Smooth muscle cell of the coronary artery (primary cell): Measurements from ENCODE around the gene CEACAM4. TPM values are rescaled to one million over a fixed set of nuclear protein-coding genes. Genes with fewer than 3 reads are reported as not detected.

Source experiments
- total RNA-seq: library from RNA; depleted of rRNA; stranded (reverse); fragments of >200 nt; gene quantifications from 2 replicates; pipeline ENCODE4 v1.2.3, GENCODE V29; 2014; ENCODE audit warnings: low replicate concordance

CEACAM4 gene
- not detected in 2 replicates for total RNA-seq

GRCh38 chr19:41626877-41627276 lies at the start of gene CEACAM4:
Gene CEACAM4 (minus strand): TSS chr19:41627074. CDS start chr19:41626963, 111 bp downstream.

GRCh38 chr19:41575998-41576397 lies 50.9 kb downstream of the CEACAM4 start, which contains the start of gene CEACAM21:
Gene CEACAM21 (plus strand): TSS chr19:41576166. CDS start chr19:41576275, 109 bp downstream.

Other genes starting within 250 kb of the CEACAM4 start
- gene EXOSC5, start 229.7 kb downstream of the CEACAM4 start, total RNA-seq = 8.2 and 12.7 TPM in 2 replicates
- 27.8 and 46.7 TPM in 2 replicates for gene BCKDHA, start 229.3 kb downstream of the CEACAM4 start, total RNA-seq
- gene B3GNT8, start 199.7 kb downstream of the CEACAM4 start, total RNA-seq = 0.60 and 3.6 TPM in 2 replicates
- gene DMAC2, start 187.2 kb downstream of the CEACAM4 start, total RNA-seq = 23.9 and 33.8 TPM in 2 replicates
- not detected in 2 replicates for gene ERICH4, start 183.9 kb downstream of the CEACAM4 start, total RNA-seq
- gene CEACAM21, start 50.9 kb downstream of the CEACAM4 start, total RNA-seq = not detected in 2 replicates
- gene CEACAM7, start 61.2 kb upstream of the CEACAM4 start, total RNA-seq = not detected in 2 replicates
- not detected in 2 replicates for gene CEACAM5, start 81.6 kb upstream of the CEACAM4 start, total RNA-seq
- not detected in 2 replicates for gene CEACAM6, start 128.5 kb upstream of the CEACAM4 start, total RNA-seq
- not detected in 2 replicates for gene CEACAM3, start 169.5 kb upstream of the CEACAM4 start, total RNA-seq
- not detected in 2 replicates for gene LYPD4, start 217.6 kb upstream of the CEACAM4 start, total RNA-seq
- not detected in 2 replicates for gene DMRTC2, start 218.0 kb upstream of the CEACAM4 start, total RNA-seq
- 1,770 and 2,154 TPM in 2 replicates for gene RPS19, start 233.2 kb upstream of the CEACAM4 start, total RNA-seq